Progenitor cell of endocrine pancreas (in vitro differentiated cells): Measurements from ENCODE around the gene PPIE. TPM values are rescaled to one million over a fixed set of nuclear protein-coding genes. Genes with fewer than 3 reads are reported as not detected.

Experiments
- DNase-seq: peaks from one replicate; pipeline ENCODE4 v3.0.0; 2021; ENCODE audit warnings: low spot score; ENCODE audit not compliant: unreplicated experiment
- H3K27ac Mint-ChIP-seq: 2 replicates; pipeline ENCODE4 v1.8.0; 2021; ENCODE audit warnings: mild to moderate bottlenecking, moderate library complexity, mixed read lengths
- H3K27me3 Mint-ChIP-seq: 2 replicates; pipeline ENCODE4 v1.8.0; 2021; ENCODE audit warnings: mixed read lengths
- H3K36me3 Mint-ChIP-seq: 2 replicates; pipeline ENCODE4 v1.8.0; 2022; ENCODE audit warnings: mixed read lengths; ENCODE audit not compliant: insufficient read depth
- H3K4me1 Mint-ChIP-seq: 2 replicates; pipeline ENCODE4 v1.8.0; 2021; ENCODE audit warnings: low read depth, mixed read lengths
- H3K4me3 Mint-ChIP-seq: 2 replicates; pipeline ENCODE4 v1.8.0; 2021; ENCODE audit warnings: low read depth, mild to moderate bottlenecking, moderate library complexity, mixed read lengths
- H3K9me3 Mint-ChIP-seq: 2 replicates; pipeline ENCODE4 v1.8.0; 2021; ENCODE audit warnings: low read depth, mixed read lengths
- total RNA-seq: library from RNA; stranded (reverse); gene quantifications from 2 replicates; pipeline ENCODE4 v1.2.1, GENCODE V29; 2021
- TF ChIP-seq, protein P1 (sequence below): fragments of 200-600 bp; sonication (generic); IDR thresholded peaks from one replicate; pipeline ENCODE4 v1.5.0; 2021; ENCODE audit warnings: antibody characterized with exemption, mild to moderate bottlenecking; ENCODE audit not compliant: unreplicated experiment

PPIE gene
- total RNA-seq, 1 donor from 2014 or later: 47.4 TPM

DNA sequence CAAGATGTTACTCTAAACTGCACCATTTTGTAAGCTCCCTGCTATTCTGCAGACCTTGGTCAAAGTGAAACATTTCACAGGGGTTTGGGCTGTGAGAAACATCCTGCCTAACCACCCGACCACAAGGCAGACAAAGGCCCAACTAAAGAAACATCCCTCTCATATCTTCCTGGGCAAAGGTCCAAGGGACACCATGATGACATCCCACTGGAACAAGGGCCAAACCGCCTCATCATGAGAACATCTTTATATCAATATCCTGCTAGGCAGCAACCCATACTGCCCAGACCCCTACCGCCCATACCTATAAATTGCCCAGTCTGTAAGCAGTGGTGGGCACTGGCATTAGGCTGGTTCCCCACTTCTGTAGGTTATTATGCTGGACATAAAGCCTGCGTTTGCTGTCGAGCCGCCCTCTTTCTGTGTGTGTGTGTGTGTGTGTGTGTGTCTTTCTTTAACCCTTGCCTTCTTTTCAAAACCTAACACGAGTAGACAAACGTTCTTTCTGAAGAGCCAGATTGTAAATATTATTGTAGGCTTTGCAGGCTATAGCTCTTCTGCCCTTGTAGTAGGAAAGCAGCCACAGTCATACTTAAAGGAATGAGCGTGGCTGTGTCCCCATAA, 1.0 kb upstream of the PPIE start:
- Mint-ChIP-seq H3K27ac (no peak overlapping the region), H3K4me3 (no peak overlapping the region), H3K36me3 (peaks cover 14% of the 10 kb centered on the region), H3K4me1 (peaks cover 22% of the 10 kb centered on the region), H3K27me3 (peaks cover 44% of the 10 kb centered on the region), H3K9me3 (no peaks in the 10 kb centered on the region)
- no peak for DNase-seq
- TF ChIP-seq, protein P1, sequence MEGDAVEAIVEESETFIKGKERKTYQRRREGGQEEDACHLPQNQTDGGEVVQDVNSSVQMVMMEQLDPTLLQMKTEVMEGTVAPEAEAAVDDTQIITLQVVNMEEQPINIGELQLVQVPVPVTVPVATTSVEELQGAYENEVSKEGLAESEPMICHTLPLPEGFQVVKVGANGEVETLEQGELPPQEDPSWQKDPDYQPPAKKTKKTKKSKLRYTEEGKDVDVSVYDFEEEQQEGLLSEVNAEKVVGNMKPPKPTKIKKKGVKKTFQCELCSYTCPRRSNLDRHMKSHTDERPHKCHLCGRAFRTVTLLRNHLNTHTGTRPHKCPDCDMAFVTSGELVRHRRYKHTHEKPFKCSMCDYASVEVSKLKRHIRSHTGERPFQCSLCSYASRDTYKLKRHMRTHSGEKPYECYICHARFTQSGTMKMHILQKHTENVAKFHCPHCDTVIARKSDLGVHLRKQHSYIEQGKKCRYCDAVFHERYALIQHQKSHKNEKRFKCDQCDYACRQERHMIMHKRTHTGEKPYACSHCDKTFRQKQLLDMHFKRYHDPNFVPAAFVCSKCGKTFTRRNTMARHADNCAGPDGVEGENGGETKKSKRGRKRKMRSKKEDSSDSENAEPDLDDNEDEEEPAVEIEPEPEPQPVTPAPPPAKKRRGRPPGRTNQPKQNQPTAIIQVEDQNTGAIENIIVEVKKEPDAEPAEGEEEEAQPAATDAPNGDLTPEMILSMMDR: no peak

DNA sequence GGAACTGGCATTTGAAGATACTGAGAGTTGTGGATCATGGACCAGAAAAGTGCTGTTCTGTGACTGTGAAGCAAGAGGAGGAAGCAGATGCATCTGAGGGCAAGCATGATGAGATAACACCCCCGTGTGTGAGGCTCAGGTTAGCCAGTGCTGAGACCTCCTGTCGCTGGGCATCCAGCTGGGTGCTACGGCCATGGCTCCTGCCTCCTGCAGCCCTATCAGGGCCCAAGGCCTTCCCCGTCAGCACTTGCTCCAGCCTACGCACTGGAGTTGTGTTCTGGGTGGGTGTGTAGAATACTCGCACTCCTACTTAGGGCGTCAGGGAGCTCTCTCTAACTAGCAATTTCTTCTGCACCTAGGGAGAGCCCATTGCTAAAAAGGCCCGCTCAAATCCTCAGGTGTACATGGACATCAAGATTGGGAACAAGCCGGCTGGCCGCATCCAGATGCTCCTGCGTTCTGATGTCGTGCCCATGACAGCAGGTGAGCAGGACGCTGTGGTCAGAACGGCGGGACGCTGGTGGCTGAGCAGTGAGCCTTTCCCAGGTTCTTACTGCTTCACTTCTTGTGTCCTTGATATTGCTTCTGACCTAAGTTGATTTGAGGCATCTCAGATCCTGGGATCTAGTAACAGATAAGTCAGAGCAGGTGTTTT, 6.5 kb downstream of the PPIE start:
- DNase-seq: no peak
- Mint-ChIP-seq H3K36me3 (peaks cover 46% of the 10 kb centered on the region), H3K9me3 (no peaks in the 10 kb centered on the region), H3K4me1 (peaks cover 12% of the 10 kb centered on the region), H3K27me3 (no peaks in the 10 kb centered on the region), H3K4me3 (no peak overlapping the region), H3K27ac (no peak overlapping the region)
- TF ChIP-seq, protein P1: no peak

DNA sequence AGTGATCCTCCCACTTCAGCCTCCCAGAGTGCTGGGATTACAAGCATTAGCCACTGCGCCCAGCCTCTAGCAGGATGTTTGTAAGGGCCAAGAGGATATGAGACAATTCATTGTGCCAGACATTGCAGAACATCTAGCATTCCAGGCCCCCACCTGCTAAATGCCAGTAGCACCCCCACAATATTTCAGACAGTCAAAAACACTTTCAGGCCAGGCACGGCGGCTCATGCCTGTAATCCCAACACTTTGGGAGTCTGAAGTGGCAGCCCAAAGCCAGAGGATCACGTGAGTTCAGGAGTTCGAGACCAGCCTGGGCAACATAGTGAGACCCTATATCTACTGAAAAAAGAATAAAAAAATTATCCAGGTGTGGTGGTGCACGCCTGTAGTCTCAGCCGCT, 12.9 kb downstream of the PPIE start:
- no peak overlapping the region for H3K27ac Mint-ChIP-seq
- H3K36me3 Mint-ChIP-seq: peaks cover 23% of the 10 kb centered on the region
- DNase-seq: no peak

DNA sequence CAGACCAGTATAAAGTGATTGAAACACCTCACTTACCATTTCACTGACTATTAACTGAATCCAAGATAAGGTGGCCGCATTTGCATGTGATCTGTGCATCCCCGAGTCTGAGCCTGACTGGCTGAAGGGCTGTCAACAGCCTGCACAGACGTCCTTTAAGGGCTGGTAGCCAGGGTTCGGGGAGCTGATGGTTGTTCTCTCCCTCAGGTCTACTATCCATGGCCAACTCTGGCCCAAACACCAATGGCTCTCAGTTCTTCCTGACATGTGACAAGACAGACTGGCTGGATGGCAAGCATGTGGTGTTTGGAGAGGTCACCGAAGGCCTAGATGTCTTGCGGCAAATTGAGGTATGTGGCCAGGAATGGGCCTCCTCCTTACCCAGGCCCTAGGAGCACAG, 14.0 kb downstream of the PPIE start:
- no peak overlapping the region for H3K4me3 Mint-ChIP-seq
- no peak for DNase-seq
- no peak overlapping the region for H3K27ac Mint-ChIP-seq
- H3K36me3 Mint-ChIP-seq: peaks cover 24% of the 10 kb centered on the region
- no peaks in the 10 kb centered on the region for H3K27me3 Mint-ChIP-seq
- H3K4me1 Mint-ChIP-seq: no peaks in the 10 kb centered on the region
- TF ChIP-seq, protein P1: no peak
- no peaks in the 10 kb centered on the region for H3K9me3 Mint-ChIP-seq

More for the DNA sequence above, 12.9 kb downstream of the PPIE start:
- TF ChIP-seq, protein P1: no peak
- Mint-ChIP-seq H3K9me3 (no peaks in the 10 kb centered on the region), H3K4me3 (no peak overlapping the region), H3K27me3 (no peaks in the 10 kb centered on the region), H3K4me1 (no peaks in the 10 kb centered on the region)

DNA sequence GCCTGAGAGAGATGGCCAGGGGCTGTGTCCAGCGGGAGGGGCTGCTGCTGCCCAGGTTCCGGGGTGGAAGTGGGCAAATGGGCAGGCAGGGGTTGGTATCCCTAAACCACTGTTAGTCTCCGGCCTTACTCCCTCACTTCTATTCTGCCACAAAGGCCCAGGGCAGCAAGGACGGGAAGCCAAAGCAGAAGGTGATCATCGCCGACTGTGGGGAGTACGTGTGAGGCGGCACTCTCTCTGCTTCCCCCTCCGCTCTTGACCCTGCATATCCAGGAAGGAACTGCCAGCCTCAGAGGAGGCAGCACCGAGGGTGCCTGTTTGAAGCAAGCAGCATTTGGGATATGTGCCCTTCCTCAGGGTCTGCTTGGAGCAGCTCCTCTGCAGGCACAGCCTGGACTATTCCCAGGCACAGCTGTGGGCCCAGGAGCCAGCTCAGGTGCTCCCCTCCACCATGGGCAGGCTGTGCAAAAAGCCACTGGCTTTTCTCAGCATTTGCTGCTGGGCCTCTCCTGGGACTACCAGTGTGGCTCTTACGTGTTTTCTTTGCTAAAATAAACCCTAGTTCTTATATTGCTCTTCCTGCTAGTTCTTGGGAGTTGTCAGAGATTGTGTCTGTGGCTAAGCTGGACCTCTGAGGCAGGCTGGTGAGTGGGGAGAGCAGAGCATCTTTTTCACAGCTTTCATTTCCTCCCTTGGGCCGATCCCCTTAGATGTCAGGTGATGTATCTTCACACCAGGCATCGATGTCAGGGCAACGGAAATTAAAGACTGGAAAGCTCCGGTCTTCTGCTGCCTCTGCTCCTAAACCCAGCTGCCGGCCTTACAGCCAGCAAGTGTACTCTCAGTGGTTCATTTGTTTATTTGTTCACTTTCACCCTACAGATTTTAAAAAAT, 14.7 kb downstream of the PPIE start:
- Mint-ChIP-seq H3K4me3 (no peak overlapping the region), H3K9me3 (no peaks in the 10 kb centered on the region), H3K4me1 (no peaks in the 10 kb centered on the region), H3K36me3 (peaks cover 24% of the 10 kb centered on the region), H3K27ac (no peak overlapping the region), H3K27me3 (no peaks in the 10 kb centered on the region)
- TF ChIP-seq, protein P1: no peak
- no peak for DNase-seq
